T-helper 9 cell (primary cell): ENCODE measurements around the gene FCRLB.
"Not testable (repeated sequence)": the region's sequence is repeated elsewhere in the genome, so short reads cannot be mapped to it uniquely, and the experiment has no call there.

Experiments
- DNase-seq: peaks from one replicate; pipeline ENCODE4 v3.0.0-alpha.2; 2020
- total RNA-seq, 2 donors: gene quantifications; one replicate each; lab custom pipeline; 2026; lab: John Stamatoyannopoulos, UW

The FCRLB gene
- 0 to 0.56 reads per million in 2 donors for total RNA-seq

DNA sequence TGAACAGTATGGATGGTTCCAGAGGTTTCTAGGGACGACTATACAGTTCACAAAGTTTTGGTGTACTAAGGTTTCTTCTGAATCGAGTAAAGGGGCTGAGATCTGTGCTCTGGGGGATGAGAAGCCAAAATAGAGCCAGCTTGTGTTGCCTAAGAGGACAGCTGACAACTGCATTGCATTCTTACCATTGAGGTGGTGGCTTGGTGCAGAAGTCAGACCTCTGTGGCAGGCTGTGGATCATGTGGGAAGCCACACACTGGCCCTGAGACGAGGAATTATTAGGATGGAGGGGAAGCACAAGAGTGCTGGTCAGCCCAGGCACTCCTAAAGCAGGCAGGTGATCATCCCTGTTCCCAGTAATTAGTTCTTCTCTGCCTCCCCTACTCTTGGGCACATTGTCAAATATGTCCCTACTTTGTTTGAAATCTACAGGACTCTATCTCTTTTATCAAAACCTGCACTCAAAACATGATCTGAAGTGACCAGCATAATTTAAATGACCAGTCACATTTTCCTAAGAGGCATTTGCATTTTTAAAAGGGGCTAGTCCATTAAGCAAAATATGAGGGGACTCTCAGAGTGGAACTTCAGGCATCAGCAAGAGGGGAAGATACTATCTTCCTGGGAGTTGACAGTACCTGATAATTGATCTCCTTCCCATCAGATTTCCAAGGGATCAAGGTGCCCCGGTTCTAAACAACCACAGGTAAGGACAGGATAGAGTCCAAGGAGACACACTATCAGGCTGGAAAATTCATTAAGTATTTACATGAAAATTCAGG is at the start of gene FCRLB:
TSS of gene FCRLB (plus strand) at position 589 of the 782 bp plus-strand sequence. CDS start 1,129 bp downstream, outside the sequence.
- DNase-seq: no peak

- DNase-seq: not testable (repeated sequence)
Observed at GRCh38 chr1:161673437-161673836, 47.9 kb upstream of the FCRLB start.

DNA sequence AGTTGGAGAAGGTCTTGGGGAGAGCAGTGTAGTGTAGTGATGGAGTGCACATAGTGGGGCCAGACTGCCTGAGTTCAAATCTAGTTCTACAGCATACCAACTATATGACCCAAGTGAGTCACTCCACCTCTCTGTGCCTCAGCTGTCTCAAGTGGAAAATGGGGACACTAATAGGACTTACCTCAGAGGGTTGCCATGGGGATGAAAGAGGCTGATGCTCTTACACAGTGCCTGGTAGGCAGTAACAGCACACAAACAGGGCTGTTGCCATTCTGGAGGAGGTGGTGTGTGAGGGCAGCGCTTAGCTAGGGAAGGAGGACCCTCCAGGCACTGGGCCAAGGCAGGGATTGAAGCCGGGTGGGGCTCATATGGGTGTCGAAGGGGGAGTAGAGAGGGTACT is 46.9 kb upstream of the FCRLB start:
- not testable (repeated sequence) for DNase-seq

DNA sequence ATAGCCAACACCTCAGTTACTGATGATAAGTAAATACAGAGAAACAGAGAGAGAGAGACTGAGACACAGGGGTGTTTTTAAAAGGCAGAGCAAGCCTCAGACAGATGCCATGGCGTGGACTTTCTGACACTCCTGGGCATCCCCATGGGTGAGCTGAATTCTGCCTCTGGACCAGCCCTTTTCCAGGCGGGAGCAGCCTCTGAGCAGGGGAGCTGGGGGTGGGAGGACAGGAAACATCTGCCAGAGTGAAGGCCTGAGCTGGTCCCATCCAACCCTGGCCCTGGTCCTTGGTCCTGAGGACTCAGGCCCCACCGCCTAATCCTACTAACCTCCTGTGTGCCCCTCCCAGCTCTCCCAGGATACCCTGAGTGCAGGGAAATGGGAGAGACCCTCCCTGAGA is 46.4 kb upstream of the FCRLB start:
- DNase-seq: not testable (repeated sequence)

DNA sequence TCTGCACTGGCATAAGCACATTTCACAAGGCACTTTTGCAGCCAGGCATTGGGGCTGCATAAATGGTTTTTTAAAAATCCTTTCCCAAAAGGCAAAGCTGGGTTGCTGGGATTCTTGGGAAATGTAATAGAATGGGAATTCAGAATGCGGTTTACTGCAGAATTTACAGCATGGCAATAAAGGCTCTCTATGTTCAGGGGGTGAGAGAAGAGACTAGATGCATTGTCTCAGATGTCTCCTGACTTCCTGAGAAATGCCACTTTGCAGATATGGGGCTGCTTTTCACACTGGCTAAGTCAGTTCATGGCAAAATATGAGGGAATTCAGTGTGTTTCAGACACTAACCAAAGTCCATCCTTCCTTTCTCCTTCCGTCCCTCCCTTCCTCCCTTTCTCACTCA is 44.9 kb upstream of the FCRLB start:
- DNase-seq: no peak

DNA sequence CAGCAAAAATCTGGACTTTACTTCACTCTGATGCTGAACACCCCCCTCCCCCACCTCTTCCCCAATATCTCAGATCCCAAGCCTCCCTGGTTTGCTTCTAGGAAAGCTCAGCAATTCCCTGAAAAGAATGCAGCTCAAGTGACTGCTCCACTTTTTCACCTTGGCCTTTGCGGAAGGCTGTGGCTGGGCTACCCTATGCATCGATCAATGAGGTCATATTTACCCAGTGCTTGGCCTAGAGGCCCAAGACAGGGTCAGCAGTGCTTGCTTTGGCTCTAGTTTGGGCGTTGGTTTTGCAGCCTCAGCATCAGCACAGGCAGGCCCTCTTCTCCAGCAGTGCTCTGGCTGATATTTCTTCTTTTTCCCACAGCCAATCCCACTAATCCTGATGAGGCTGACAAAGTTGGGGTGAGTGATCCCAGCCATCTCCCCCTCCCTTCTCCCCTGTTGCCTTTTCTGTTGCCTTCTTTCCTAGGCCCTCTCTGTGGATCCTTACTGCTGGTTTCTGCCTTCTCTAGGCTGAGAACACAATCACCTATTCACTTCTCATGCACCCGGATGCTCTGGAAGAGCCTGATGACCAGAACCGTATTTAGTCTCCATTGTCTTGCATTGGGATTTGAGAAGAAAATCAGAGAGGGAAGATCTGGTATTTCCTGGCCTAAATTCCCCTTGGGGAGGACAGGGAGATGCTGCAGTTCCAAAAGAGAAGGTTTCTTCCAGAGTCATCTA is 44.2 kb upstream of the FCRLB start:
- DNase-seq: no peak

DNA sequence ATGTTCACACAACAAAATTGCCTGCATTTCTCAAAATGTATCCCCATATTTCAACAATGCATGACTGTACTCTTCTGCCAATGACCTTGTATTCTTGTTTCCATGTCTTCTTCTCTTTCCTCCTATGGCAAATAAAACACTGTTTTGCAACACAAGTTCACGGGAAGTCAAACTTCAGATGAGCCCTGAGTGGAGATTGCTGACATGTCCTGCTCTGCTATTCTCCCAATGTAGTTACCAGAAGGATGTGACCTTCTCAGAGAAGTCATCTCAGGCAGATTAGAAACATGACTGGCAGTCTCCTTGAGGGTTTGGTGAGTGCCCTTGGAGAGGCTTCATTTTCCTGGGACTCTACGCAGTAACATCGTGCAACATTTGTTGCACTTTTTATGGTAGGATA is 42.8 kb upstream of the FCRLB start:
- no peak for DNase-seq

- no peak for DNase-seq
Observed at GRCh38 chr1:161681879-161682278, 39.5 kb upstream of the FCRLB start.

DNA sequence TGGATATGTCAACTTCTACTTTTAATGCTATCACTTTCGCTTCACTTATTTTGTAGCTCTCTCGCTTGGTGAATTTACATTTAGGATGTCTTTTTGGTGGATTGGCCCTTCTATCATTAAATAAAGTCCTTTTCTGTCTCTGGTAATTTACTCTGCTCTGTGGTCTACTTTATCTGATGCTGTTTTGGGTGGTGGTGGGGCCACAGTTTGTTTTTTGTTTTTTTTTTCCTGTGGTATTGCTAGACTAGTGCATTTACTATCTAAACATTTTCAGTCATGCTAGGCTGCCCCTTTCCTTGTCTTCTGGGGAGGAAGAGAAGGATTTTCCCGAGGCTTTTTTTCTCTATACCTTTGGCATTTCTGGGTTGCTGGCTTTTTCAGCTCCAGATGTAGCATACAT is 32.4 kb upstream of the FCRLB start:
- DNase-seq: no peak

DNA sequence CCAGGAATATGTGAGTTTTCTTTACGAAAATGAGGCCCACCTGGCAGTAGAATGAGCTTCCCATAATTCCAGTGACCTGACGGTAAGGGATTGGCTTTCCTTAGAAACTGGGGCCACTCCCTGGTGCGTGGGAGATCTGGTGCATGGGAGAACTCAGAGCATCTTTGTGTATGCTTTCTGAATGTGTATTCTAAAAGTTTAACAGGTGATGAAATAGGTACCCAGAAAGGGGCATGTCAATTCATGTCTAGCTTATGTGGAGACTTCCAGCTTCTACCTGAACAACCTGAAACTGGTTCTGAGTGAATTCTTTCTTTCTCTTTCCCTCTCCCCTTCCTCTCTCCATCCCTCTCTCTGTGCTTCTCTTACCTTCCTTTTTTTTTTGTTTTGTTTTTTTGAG is 29.5 kb upstream of the FCRLB start:
- DNase-seq: no peak

DNA sequence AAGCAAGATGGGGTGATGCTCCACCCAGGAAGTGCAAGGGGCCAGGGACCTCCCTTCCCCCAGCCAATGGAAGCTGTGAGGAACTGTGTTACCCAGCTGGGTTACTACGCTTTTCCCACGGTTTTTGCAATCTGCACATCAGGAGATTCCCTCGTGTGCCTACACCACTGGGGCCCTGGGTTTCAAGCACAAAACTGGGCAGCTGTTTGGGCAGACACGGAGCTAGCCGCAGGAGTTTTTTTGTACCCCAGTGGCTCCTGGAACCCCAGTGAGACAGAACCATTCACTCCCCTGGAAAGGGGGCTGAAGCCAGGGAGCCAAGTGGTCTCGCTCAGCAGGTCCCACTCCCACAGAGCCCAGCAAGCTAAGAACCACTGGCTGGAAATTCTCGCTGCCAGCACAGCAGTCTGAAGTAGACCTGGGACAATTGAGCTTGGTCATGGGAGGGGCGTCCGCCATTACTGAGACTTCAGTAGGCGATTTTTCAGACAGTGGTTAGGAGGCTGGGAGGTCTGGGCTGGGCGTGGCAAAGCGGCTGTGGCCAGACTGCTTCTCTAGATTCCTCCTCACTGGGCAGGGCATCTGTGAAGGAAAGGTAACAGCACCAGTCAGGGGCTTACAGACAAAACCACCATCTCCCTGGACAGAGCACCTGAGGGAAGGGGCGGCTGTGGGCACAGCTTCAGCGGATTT is 28.2 kb upstream of the FCRLB start:
- not testable (repeated sequence) for DNase-seq

DNA sequence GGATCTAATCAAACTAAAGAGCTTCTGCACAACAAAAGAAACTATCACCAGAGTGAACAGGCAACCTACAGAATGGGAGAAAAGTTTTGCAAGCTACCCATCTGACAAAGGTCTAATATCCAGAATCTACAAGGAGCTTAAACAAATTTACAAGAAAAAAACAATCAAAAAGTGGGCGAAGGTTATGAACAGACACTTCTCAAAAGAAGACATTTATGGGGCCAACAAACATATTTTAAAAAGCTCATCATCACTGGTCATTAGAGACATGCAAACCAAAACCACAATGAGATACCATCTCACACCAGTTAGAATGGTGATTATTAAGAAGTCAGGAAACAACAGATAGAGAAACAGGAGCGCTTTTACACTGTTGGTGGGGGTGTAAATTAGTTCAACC is 23.0 kb upstream of the FCRLB start:
- DNase-seq: not testable (repeated sequence)

GRCh38 chr1:161702250-161702649 is 19.1 kb upstream of the FCRLB start:
- no peak for DNase-seq

DNA sequence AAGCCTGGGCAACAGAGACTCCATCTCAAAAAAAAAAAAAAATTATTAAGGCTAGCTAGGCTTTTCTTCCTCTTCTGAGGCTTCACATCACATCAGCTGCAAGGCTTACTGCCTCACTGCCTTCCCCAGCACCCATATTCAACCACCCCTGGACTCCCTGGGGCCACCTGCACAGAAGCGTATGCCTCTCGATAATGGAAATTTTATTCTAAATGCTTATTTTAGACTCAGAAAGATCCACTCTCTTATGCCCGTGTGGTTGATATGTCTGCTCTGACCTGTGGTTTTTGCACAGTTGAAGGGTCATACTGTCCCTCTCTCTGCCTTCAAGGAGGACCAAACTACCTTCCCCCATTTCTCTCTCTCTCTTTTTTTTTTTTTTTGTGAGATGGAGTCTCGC is 15.8 kb upstream of the FCRLB start:
- no peak for DNase-seq

GRCh38 chr1:161706113-161706481 is 15.2 kb upstream of the FCRLB start:
- no peak for DNase-seq

GRCh38 chr1:161706482-161707347 is 14.6 kb upstream of the FCRLB start, which contains the start of gene FCRLA:
TSS of gene FCRLA (plus strand) at chr1:161707229. CDS start at chr1:161707265, 36 bp downstream.
- no peak for DNase-seq

DNA sequence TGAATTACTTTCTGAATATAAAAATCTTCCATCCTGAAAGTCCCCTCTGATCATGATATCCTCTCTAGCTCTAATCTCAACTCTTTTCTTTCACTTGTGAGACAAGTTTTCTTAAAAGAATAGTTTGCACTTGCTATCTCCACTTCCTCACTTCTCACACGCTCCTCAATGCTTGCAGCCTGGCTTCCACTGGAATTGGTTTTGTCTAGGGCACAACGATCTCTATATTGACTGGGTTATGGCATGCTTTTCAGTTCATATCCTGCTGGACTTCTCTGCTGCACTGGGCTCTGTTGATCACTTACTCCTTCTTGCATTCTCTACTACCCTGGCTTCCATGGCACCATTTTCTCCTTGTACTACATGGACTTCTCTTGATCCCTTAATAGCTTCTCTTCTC is 13.8 kb upstream of the FCRLB start:
- DNase-seq: no peak

DNA sequence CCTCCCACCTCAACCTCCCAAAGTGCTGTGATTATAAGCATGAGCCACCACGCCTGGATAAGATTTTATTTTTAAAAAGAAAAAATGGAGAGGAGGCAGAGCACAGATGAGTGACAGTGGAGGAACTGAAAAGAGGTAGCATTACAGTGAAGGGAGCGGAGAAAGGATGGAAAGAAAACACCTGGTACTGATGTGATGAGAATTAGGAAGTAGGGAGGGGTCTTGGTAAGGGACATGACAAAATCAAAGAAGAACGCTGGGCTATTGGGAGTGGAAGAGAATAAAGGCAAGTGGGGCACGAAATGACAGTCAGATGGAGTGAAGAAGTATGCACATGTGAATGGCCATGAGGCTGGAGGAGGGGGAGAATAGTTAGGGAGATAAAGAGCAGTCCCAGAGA is 12.0 kb upstream of the FCRLB start:
- no peak for DNase-seq

GRCh38 chr1:161710560-161710959 is 10.8 kb upstream of the FCRLB start:
- no peak for DNase-seq

- DNase-seq: no peak
Observed at GRCh38 chr1:161718559-161719324, 2.6 kb upstream of the FCRLB start.

- no peak for DNase-seq
Observed at GRCh38 chr1:161719325-161719611, 2.1 kb upstream of the FCRLB start.

- no peak for DNase-seq
Observed at GRCh38 chr1:161720422-161720821, 922 bp upstream of the FCRLB start.
